ENCODE results near the gene PAK4.

The PAK4 gene

GRCh38 chr19:39129116-39129515 is 3.5 kb downstream of the PAK4 start:
- in situ Hi-C loops (cut with HindIII; ENCODE audit: low sequenced_read_pairs) = no loop called here
- TF ChIP-seq, protein P1, sequence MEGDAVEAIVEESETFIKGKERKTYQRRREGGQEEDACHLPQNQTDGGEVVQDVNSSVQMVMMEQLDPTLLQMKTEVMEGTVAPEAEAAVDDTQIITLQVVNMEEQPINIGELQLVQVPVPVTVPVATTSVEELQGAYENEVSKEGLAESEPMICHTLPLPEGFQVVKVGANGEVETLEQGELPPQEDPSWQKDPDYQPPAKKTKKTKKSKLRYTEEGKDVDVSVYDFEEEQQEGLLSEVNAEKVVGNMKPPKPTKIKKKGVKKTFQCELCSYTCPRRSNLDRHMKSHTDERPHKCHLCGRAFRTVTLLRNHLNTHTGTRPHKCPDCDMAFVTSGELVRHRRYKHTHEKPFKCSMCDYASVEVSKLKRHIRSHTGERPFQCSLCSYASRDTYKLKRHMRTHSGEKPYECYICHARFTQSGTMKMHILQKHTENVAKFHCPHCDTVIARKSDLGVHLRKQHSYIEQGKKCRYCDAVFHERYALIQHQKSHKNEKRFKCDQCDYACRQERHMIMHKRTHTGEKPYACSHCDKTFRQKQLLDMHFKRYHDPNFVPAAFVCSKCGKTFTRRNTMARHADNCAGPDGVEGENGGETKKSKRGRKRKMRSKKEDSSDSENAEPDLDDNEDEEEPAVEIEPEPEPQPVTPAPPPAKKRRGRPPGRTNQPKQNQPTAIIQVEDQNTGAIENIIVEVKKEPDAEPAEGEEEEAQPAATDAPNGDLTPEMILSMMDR (IDR thresholded peaks at IDR 0.05; ENCODE audit: low read depth, low read length) = no peak
- no peak for DNase-seq (ENCODE audit: low read depth, low spot score)
- no peak overlapping the region for H3K4me3 ChIP-seq (ENCODE audit: low read depth, low read length)

DNA sequence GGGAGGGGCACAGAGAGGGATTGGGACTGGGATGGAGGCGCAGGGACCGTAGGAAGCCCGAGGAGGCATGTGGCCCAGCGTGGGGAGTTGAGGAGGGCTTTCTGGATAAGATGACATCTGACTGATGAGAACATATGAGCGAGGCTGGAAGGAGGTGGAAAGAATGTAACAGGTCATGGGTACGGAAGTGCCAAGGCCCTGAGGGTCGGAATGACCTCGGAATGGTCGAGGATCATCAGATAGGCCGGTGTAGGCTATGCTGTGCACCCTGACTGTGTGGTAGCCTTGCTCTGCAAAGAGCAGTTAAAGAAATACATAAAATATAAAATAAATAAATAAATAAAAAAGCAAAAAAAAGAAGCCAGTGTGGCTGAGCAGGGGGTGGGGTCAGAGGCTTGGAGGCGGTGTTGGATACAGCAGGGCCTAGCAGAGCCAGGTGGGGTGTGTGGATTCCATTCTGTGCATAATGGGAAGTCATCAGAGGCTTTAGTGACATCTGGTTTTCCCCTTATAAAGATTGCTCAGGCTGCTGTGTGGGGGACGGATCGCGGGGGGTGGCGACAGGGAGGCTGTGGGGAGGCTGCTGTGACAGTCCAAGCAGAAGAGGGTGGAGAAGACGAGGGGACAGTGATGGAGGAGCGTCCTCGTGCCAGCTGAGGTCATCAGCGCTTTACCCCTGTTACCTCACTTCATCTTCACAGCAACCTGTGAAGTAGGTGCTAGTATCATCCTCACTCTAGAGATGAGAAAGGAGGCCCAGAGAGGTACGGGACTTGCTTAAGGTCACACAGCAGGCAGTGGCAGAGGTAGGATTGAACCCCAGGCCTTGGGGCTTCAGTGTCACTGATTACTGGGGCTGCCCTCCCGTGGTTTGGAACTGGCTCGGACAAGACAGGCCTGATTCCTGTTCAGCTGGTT is 5.0 kb downstream of the PAK4 start:
- in situ Hi-C loops (cut with HindIII; ENCODE audit: low sequenced_read_pairs) = no loop called here
- DNase-seq (ENCODE audit: low read depth, low spot score) = no peak
- TF ChIP-seq, protein P1 (IDR thresholded peaks at IDR 0.05; ENCODE audit: low read depth, low read length) = no peak
- H3K4me3 ChIP-seq (ENCODE audit: low read depth, low read length) = no peak overlapping the region

DNA sequence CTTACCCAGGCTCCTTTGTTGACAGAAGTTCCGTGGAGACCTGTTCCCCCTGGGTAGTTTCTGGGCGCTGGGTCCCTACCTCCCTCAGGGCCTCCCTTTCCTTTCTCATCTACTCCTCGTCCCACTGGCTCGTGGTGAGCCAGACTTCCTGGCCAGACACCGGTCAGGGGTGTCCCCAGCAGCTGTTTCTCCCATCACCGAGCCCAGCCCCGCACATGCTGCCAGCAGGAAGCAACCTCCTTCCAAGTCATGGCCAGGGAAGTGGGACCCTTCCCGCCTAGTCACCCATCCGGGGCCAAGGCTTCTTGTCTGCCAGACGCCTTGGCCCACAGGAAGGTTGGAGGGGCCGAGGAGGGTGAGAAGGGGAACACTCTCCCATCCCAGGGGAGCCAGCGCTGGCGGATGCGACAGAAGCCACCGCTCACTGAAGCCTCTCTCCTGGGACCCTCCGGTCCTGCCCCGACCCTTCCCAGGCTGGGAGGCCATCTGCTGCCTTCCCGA is 5.7 kb downstream of the PAK4 start:
- DNase-seq (ENCODE audit: low read depth, low spot score) = no peak
- TF ChIP-seq, protein P1 (IDR thresholded peaks at IDR 0.05; ENCODE audit: low read depth, low read length) = no peak
- H3K4me3 ChIP-seq (ENCODE audit: low read depth, low read length) = no peak overlapping the region
- in situ Hi-C loops (cut with HindIII; ENCODE audit: low sequenced_read_pairs) = no loop called here

DNA sequence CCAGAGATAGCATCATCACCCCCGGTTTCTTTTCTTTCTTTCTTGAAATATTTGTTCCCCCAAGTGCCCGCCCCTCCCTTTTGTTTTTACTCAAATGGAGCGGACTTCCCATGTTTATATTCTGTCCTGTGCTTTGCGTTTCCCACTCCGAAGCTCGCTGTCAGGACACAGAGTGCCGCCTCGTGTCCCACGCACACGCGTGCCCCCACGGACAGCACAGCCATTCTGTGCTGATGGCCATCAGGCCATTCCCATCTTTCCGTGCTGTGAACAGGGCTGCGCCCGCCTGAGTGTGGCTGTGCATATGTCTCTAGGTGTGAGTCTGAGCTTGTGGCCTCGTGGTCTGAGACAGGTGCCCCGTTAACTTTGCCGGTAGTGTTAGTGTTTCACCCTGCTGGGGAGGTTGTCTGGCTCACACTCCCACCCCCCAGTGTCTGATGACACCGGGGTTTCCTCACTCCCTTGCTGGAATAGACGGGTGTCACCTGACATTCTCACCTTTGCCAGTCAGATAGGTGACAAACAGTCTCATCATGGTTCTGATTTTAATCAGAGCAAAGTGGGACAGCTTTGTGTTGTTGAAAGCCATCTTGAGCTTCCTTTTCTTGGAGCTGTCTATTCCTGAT is 6.9 kb downstream of the PAK4 start:
- in situ Hi-C loops (cut with HindIII; ENCODE audit: low sequenced_read_pairs) = no loop called here

GRCh38 chr19:39133431-39134270 is 8.1 kb downstream of the PAK4 start:
- H3K4me3 ChIP-seq (ENCODE audit: low read depth, low read length) = no peak overlapping the region
- DNase-seq (ENCODE audit: low read depth, low spot score) = no peak
- TF ChIP-seq, protein P1 (IDR thresholded peaks at IDR 0.05; ENCODE audit: low read depth, low read length) = no peak
- in situ Hi-C loops (cut with HindIII; ENCODE audit: low sequenced_read_pairs) = no loop called here

More for the DNA sequence above, 6.9 kb downstream of the PAK4 start:
- TF ChIP-seq, protein P1 (IDR thresholded peaks at IDR 0.05; ENCODE audit: low read depth, low read length) = no peak
- DNase-seq (ENCODE audit: low read depth, low spot score) = no peak
- no peak overlapping the region for H3K4me3 ChIP-seq (ENCODE audit: low read depth, low read length)

DNA sequence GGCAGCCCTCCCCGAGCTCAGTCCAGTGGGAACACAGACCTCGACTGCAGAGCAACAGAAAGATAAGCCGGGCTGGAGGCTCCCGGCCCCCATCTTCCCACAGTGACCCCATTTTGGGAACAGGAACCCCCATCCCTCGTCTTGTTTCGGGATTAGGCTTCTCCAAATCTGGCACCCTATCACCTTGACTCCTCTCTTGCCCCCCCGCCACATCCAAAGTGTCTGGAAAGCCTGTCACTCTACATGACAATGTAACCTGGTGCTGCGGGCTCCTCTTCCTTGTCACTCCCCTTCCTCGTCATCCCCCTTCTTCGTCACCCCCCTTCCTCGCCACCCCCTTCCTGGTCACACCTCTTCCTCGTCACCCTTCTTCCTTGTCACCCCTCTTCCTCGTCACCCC is 10.1 kb downstream of the PAK4 start:
- no peak overlapping the region for H3K4me3 ChIP-seq (ENCODE audit: low read depth, low read length)
- no peak for DNase-seq (ENCODE audit: low read depth, low spot score)
- in situ Hi-C loops (cut with HindIII; ENCODE audit: low sequenced_read_pairs) = no loop called here
- TF ChIP-seq, protein P1 (IDR thresholded peaks at IDR 0.05; ENCODE audit: low read depth, low read length) = no peak

All from astrocyte of the spinal cord (primary cell).